A673 (cell line): ENCODE data around the gene SRBD1. TPM values are rescaled to one million over a fixed set of nuclear protein-coding genes. Genes with fewer than 3 reads are reported as not detected.
A peak's percentile ranks its signal among the peaks of the same experiment; 100 is the strongest.

Source experiments
- BruUV-seq: library from RNA; stranded (reverse); fragments of 400-500 nt; replicated peaks from 2 replicates; lab custom pipeline; 2021; lab: Mats Ljungman, UMichigan
- CTCF ChIA-PET: fragments of 300-600 bp; sonication (Branson Sonifier 250); formaldehyde crosslinking; loops from one replicate; lab custom pipeline; 2022; ENCODE audit warnings: antibody characterized with exemption; lab: Charles Lee
- POLR2A ChIA-PET: fragments of 300-600 bp; sonication (Branson Sonifier 250); formaldehyde crosslinking; loops from one replicate; lab custom pipeline; 2022; ENCODE audit warnings: antibody characterized with exemption; ENCODE audit not compliant: low non-redundant PET; lab: Charles Lee
- DNase-seq: peaks from one replicate; pipeline ENCODE4 v3.0.0-alpha.2; 2015; ENCODE audit warnings: low spot score
- H3K27ac ChIP-seq: fragments of 200-600 bp; sonication (generic); 2 replicates; pipeline ENCODE4 v1.5.1; 2016; ENCODE audit warnings: mixed run types, low read depth, mild to moderate bottlenecking, mixed read lengths, antibody characterized with exemption, low read length; ENCODE audit not compliant: poor library complexity, severe bottlenecking
- H3K27me3 ChIP-seq: fragments of 200-600 bp; sonication (generic); replicated peaks from 2 replicates; pipeline ENCODE4 v1.6.1; 2017; ENCODE audit warnings: mixed run types, low read depth, mild to moderate bottlenecking, mixed read lengths, antibody characterized with exemption, low read length; ENCODE audit not compliant: insufficient read depth, poor library complexity
- H3K36me3 ChIP-seq: fragments of 200-600 bp; sonication (generic); 2 replicates; pipeline ENCODE4 v1.6.1; 2016; ENCODE audit warnings: mixed run types, mild to moderate bottlenecking, mixed read lengths, antibody characterized with exemption, low read length; ENCODE audit not compliant: insufficient read depth, poor library complexity, severe bottlenecking
- H3K4me1 ChIP-seq: fragments of 200-600 bp; sonication (generic); 2 replicates; pipeline ENCODE4 v1.6.1; 2017; ENCODE audit warnings: mixed run types, mild to moderate bottlenecking, mixed read lengths, antibody characterized with exemption, low read length; ENCODE audit not compliant: insufficient read depth, poor library complexity, severe bottlenecking
- H3K4me3 ChIP-seq: fragments of 200-600 bp; sonication (generic); 2 replicates; pipeline ENCODE4 v1.5.1; 2016; ENCODE audit warnings: low read depth, mixed run types, mild to moderate bottlenecking, mixed read lengths, low read length; ENCODE audit not compliant: poor library complexity, severe bottlenecking
- H3K9me3 ChIP-seq: fragments of 200-600 bp; sonication (generic); 2 replicates; pipeline ENCODE4 v1.6.1; 2016; ENCODE audit warnings: mixed run types, low read depth, mild to moderate bottlenecking, mixed read lengths, antibody characterized with exemption, low read length; ENCODE audit not compliant: poor library complexity, severe bottlenecking
- EZH2 ChIP-seq: fragments of 200-600 bp; sonication (generic); IDR thresholded peaks from 2 replicates; pipeline ENCODE4 v1.6.1; 2017; ENCODE audit warnings: borderline replicate concordance, low read depth, mild to moderate bottlenecking, mixed read lengths, antibody characterized with exemption, low read length; ENCODE audit not compliant: poor library complexity, severe bottlenecking
- intact Hi-C: fragments of 100-400 bp; cut with micrococcal nuclease; formaldehyde crosslinking; loops from one replicate; pipeline ENCODE4 v1.10.0; 2022; ENCODE audit not compliant: unreplicated experiment
- total RNA-seq: library from RNA; stranded (reverse); gene quantifications from 2 replicates; pipeline ENCODE4 v1.2.3, GENCODE V29; 2021
- TF ChIP-seq, protein P1 (sequence below): fragments of 300-800, 200-600 bp; sonication (generic); conservative IDR thresholded peaks from 2 replicates; pipeline ENCODE4 v1.5.1; 2017; ENCODE audit warnings: low read depth, mild to moderate bottlenecking, antibody characterized with exemption, low read length, moderate library complexity, mixed read lengths

SRBD1 gene
- total RNA-seq, 1 experiment from 2014 or later: 21.9 TPM

DNA sequence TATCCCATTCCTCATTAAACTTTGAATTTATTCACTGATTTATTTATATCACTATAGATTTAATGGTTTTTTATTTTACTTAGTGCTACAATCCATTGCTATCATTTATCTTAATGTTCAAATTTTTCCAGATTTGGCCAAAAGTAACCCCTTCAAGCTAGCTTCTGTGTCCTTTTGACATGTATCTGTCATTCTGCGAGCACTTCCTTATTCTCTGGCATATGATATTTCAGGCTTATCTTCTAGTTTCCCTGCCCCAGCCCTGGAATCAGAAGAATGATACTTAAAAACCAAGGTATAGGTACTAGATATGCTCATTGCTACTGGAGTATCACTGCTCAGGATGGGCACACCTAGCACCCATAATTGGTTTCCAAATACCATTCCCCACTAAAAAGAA, 28.5 kb downstream of the SRBD1 start:
- Histone ChIP-seq H3K36me3 (no peaks in the 10 kb centered on the region), H3K4me3 (no peak overlapping the region), H3K27me3 (no peaks in the 10 kb centered on the region), H3K27ac (no peak overlapping the region), H3K4me1 (peaks cover 13% of the 10 kb centered on the region), H3K9me3 (no peaks in the 10 kb centered on the region)
- DNase-seq: no peak
- CTCF ChIA-PET: no interaction called here
- POLR2A ChIA-PET: no interaction called here
- TF ChIP-seq, protein P1, sequence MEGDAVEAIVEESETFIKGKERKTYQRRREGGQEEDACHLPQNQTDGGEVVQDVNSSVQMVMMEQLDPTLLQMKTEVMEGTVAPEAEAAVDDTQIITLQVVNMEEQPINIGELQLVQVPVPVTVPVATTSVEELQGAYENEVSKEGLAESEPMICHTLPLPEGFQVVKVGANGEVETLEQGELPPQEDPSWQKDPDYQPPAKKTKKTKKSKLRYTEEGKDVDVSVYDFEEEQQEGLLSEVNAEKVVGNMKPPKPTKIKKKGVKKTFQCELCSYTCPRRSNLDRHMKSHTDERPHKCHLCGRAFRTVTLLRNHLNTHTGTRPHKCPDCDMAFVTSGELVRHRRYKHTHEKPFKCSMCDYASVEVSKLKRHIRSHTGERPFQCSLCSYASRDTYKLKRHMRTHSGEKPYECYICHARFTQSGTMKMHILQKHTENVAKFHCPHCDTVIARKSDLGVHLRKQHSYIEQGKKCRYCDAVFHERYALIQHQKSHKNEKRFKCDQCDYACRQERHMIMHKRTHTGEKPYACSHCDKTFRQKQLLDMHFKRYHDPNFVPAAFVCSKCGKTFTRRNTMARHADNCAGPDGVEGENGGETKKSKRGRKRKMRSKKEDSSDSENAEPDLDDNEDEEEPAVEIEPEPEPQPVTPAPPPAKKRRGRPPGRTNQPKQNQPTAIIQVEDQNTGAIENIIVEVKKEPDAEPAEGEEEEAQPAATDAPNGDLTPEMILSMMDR: no peak
- TF ChIP-seq EZH2: no peak
- intact Hi-C loops: no loop called here
- BruUV-seq: no TSS peak

DNA sequence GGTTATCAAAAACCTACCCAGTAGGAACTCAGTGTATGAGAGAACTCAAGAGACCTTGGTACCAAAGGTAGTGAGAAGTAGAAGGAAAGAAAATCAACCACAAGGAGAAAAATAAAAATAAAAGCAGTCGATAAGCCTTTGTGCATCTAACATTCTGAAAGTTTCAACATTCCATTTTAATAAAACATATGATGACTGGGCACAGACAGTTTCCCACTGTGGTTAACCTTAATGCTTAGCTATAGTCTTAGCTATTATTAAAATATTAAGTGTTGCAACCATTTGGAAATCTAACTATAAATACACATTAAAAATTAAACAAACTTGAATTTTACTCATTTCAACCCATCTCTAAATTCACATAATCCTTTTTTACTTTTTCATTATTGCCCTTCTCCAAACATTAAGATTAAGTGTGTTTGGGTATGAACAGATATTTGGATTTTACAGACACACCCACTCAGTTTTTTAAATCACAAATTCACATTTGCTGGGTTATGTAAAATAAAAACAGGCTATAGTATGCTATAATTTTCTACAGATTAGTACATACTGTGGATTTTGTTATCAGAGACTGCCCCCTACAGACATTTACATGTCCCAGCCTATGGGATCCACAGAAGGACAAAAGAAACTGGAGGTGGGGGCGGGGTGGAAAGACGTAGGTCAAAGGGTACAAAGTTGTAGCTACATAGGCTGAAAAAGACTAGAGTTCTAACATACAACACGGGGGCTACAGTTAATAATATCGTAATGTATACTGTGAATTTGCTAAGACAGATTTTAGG, 32.8 kb downstream of the SRBD1 start:
- no TSS peak for BruUV-seq
- Histone ChIP-seq H3K36me3 (no peaks in the 10 kb centered on the region), H3K27me3 (no peaks in the 10 kb centered on the region), H3K4me1 (peaks cover 26% of the 10 kb centered on the region), H3K9me3 (no peaks in the 10 kb centered on the region), H3K4me3 (no peak overlapping the region), H3K27ac (no peak overlapping the region)
- TF ChIP-seq, protein P1: peak; percentile 81
- TF ChIP-seq EZH2: no peak
- intact Hi-C loops: loop anchor here (1.0 to 5.0 kb wide), 2 partner anchors 81 to 597 kb away; no protein-coding TSS in a partner anchor
- POLR2A ChIA-PET: no interaction called here
- CTCF ChIA-PET: interaction anchor here (0.5 kb wide), 1 partner anchor 77 kb away, joined by 4 read pairs; no protein-coding TSS in a partner anchor
- peak; percentile 78 for DNase-seq

DNA sequence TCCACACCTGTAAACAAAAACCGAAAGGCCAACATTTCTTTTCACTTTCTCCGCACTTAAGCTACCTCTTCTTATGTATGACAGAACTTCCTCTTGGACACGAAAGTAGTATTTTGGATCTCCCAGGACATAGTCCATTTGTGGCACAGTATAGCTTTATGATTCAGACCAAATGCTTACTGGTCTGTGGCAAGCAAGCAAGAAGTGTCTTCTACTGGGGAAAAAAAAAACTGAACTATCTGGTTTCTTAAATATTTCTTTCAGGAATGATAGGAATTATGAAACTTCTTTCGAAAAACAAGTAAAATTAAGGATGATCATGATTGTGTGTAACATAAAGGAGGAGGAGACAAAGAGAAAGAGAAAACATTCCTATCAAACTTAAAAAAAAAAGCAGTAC, 33.6 kb downstream of the SRBD1 start:
- peaks cover under 1% of the 10 kb centered on the region for H3K9me3 ChIP-seq
- H3K4me1 ChIP-seq: peaks cover 29% of the 10 kb centered on the region
- no peak for TF ChIP-seq EZH2
- TF ChIP-seq, protein P1: no peak
- no peaks in the 10 kb centered on the region for H3K27me3 ChIP-seq
- H3K27ac ChIP-seq: no peak overlapping the region
- DNase-seq: no peak
- peaks cover 4% of the 10 kb centered on the region for H3K36me3 ChIP-seq
- POLR2A ChIA-PET: no interaction called here
- CTCF ChIA-PET: interaction anchor here (0.7 to 1.3 kb wide), 2 partner anchors 105 to 595 kb away, joined by 3 to 4 read pairs; no protein-coding TSS in a partner anchor
- no peak overlapping the region for H3K4me3 ChIP-seq
- intact Hi-C loops: loop anchor here (5.0 kb wide), 1 partner anchor 80 kb away; no protein-coding TSS in a partner anchor
- no TSS peak for BruUV-seq
